Liver (tissue), 9 donors: ENCODE measurements around the gene EXOC2. TPM values are rescaled to one million over a fixed set of nuclear protein-coding genes. Genes with fewer than 3 reads are reported as not detected.

Experiments used
- DNase-seq: peaks from one replicate; pipeline ENCODE4 v3.0.0-alpha.2; 2017; ENCODE audit warnings: low spot score
- H3K27ac ChIP-seq, 2 donors: one replicate each; pipeline ENCODE4 v1.7.0; 2013; ENCODE audit warnings: inconsistent platforms in 2 of 2, low read length in 2 of 2, control low read depth in 1 of 2, low read depth in 1 of 2, mild to moderate bottlenecking in 1 of 2
- H3K27me3 ChIP-seq, 4 donors: one replicate each; pipeline versions ENCODE4 v1.6.1 to v1.7.0; 2013; ENCODE audit warnings: low read length in 3 of 4, inconsistent platforms in 1 of 4, mild to moderate bottlenecking in 1 of 4, moderate library complexity in 1 of 4; ENCODE audit not compliant: control insufficient read depth in 4 of 4, insufficient read depth in 4 of 4
- H3K36me3 ChIP-seq, 4 donors: one replicate each; pipeline versions ENCODE4 v1.6.1 to v1.7.0; 2013; ENCODE audit warnings: low read length in 3 of 4, mild to moderate bottlenecking in 3 of 4, low read depth in 1 of 4, moderate library complexity in 1 of 4; ENCODE audit not compliant: control insufficient read depth in 4 of 4, insufficient read depth in 3 of 4
- H3K4me1 ChIP-seq, 4 donors: one replicate each; pipeline versions ENCODE4 v1.6.1 to v1.7.0; 2013; ENCODE audit warnings: low read length in 3 of 4, mild to moderate bottlenecking in 3 of 4, moderate library complexity in 1 of 4; ENCODE audit not compliant: control insufficient read depth in 4 of 4, insufficient read depth in 4 of 4
- H3K4me3 ChIP-seq, 3 donors: one replicate each; pipeline versions ENCODE4 v1.6.1 to v1.7.0; 2013; ENCODE audit warnings: low read length in 3 of 3, control low read depth in 1 of 3, low read depth in 1 of 3, mild to moderate bottlenecking in 1 of 3
- H3K9ac ChIP-seq, 2 donors: one replicate each; pipeline ENCODE4 v1.7.0; 2013; ENCODE audit warnings: low read length in 2 of 2, mild to moderate bottlenecking in 2 of 2, moderate library complexity in 2 of 2, control low read depth in 1 of 2, low read depth in 1 of 2
- H3K9me3 ChIP-seq, 4 donors: one replicate each; pipeline versions ENCODE4 v1.6.1 to v1.7.0; 2013; ENCODE audit warnings: low read length in 3 of 4; ENCODE audit not compliant: control insufficient read depth in 4 of 4
- ATF3 ChIP-seq: IDR thresholded peaks from 2 replicates; pipeline ENCODE4 v1.6.1; 2016; ENCODE audit warnings: antibody characterized with exemption
- CTCF ChIP-seq: fragments of 150-350 bp; IDR thresholded peaks from 2 replicates; pipeline ENCODE4 v1.5.1; 2017; ENCODE audit warnings: improper control_type of control experiment, low read depth, low read length; ENCODE audit not compliant: missing input control
- EGR1 ChIP-seq, 2 donors: IDR thresholded peaks; 2 replicates each; pipeline ENCODE4 v1.6.1; 2016 to 2018; ENCODE audit warnings: antibody characterized with exemption in 2 of 2, low read depth in 2 of 2
- FOXA1 ChIP-seq: IDR thresholded peaks from 2 replicates; pipeline ENCODE4 v1.6.1; 2016; ENCODE audit warnings: antibody characterized with exemption
- FOXA2 ChIP-seq: IDR thresholded peaks from 2 replicates; pipeline ENCODE4 v1.6.1; 2016; ENCODE audit warnings: antibody characterized with exemption
- GABPA ChIP-seq, 2 donors: IDR thresholded peaks in 1 of 2; conservative IDR thresholded peaks in 1 of 2; 2 replicates each; pipeline ENCODE4 v1.6.1; 2016; ENCODE audit warnings: antibody characterized with exemption in 2 of 2, mild to moderate bottlenecking in 1 of 2, moderate library complexity in 1 of 2
- HNF4A ChIP-seq, 2 donors: conservative IDR thresholded peaks; 2 replicates each; pipeline ENCODE4 v1.6.1; 2016; ENCODE audit warnings: antibody characterized with exemption in 2 of 2, mild to moderate bottlenecking in 2 of 2
- HNF4G ChIP-seq: IDR thresholded peaks from 2 replicates; pipeline ENCODE4 v1.6.1; 2016; ENCODE audit warnings: antibody characterized with exemption
- JUND ChIP-seq, 2 donors: IDR thresholded peaks; 2 replicates each; pipeline ENCODE4 v1.6.1; 2016; ENCODE audit warnings: antibody characterized with exemption in 2 of 2
- MAX ChIP-seq: IDR thresholded peaks from 2 replicates; pipeline ENCODE4 v1.6.1; 2016; ENCODE audit warnings: antibody characterized with exemption
- RAD21 ChIP-seq, 2 donors: IDR thresholded peaks; 2 replicates each; pipeline ENCODE4 v1.6.1; 2016; ENCODE audit warnings: antibody characterized with exemption in 2 of 2, mild to moderate bottlenecking in 2 of 2
- REST ChIP-seq: IDR thresholded peaks from 2 replicates; pipeline ENCODE4 v1.6.1; 2016; ENCODE audit warnings: antibody characterized with exemption, mild to moderate bottlenecking
- TAF1 ChIP-seq: conservative IDR thresholded peaks from 2 replicates; pipeline ENCODE4 v1.6.1; 2016; ENCODE audit warnings: antibody characterized with exemption, mild to moderate bottlenecking
- ZBTB33 ChIP-seq: IDR thresholded peaks from 2 replicates; pipeline ENCODE4 v1.6.1; 2016; ENCODE audit warnings: antibody characterized with exemption
- WGBS: extraction: QIAGEN DNeasy Blood & Tissue Kit; methylation state at CpG from one replicate; pipeline ENCODE4 v1.1.7; 2013; 5-methylcytosine and 5-hydroxymethylcytosine counted together
- polyA plus RNA-seq, 2 donors: library from polyadenylated mRNA; stranded (reverse) in 1 of 2; unstranded in 1 of 2; fragments of 200-250 nt in 1 of 2; fragments of >200 nt in 1 of 2; fragmentation: Nextera tagmentation in 1 of 2; extraction: Ambion mirVana in 1 of 2; gene quantifications; one replicate each; pipeline versions ENCODE4 v1.2.1 to v1.2.3, GENCODE V29; 2013 to 2015
- total RNA-seq, 2 donors: library from RNA; depleted of rRNA; stranded (reverse); fragments of >200 nt; gene quantifications; one replicate each; pipeline ENCODE4 v1.2.3, GENCODE V29; 2014
- donor health status: healthy.
- donor health status: healthy.
- donor health status: healthy.
- donor health status: healthy.
- donor health status: healthy.

Gene EXOC2
- total and polyA plus RNA-seq, 4 donors: 6.7 to 15.3 (median 9.2) TPM

- TF ChIP-seq ZBTB33 (no peak), HNF4A (conservative IDR thresholded peaks at IDR 0.05) (no peak)
Observed at GRCh38 chr6:621931-622330, 71.0 kb downstream of the EXOC2 start (continued).

- Histone ChIP-seq H3K9ac (no peak overlapping the region), H3K36me3 (peaks cover 0 to 6% (median 4%) of the 10 kb centered on the region in 4 donors), H3K4me1 (no peaks in the 10 kb centered on the region), H3K27ac (no peak overlapping the region), H3K4me3 (no peak overlapping the region), H3K9me3 (no peaks in the 10 kb centered on the region), H3K27me3 (no peaks in the 10 kb centered on the region)
- DNase-seq: no peak
- WGBS: 96% methylated on average over 4 of the region's 4 CpGs
- no peak for TF ChIP-seq RAD21 (IDR thresholded peaks at IDR 0.05)
- no peak for TF ChIP-seq MAX
- no peak for TF ChIP-seq HNF4A (conservative IDR thresholded peaks at IDR 0.05)
- TF ChIP-seq JUND (IDR thresholded peaks at IDR 0.05): no peak
- TF ChIP-seq ZBTB33: no peak
- no peak for TF ChIP-seq FOXA1
- no peak for TF ChIP-seq ATF3
- TF ChIP-seq HNF4G: no peak
- no peak for TF ChIP-seq CTCF
Observed at GRCh38 chr6:620950-621349, 72.0 kb downstream of the EXOC2 start.

- no peak overlapping the region for H3K4me3 ChIP-seq
- DNase-seq: no peak
- WGBS: 96% methylated on average over 11 of the region's 11 CpGs
- H3K4me1 ChIP-seq: no peaks in the 10 kb centered on the region
- H3K36me3 ChIP-seq: peaks cover 0 to 6% (median 4%) of the 10 kb centered on the region in 4 donors
- no peak overlapping the region for H3K27ac ChIP-seq
- TF ChIP-seq FOXA2 (no peak), REST (no peak), HNF4G (no peak), TAF1 (no peak), GABPA (IDR thresholded peaks at IDR 0.05 in 1 of 2, conservative IDR thresholded peaks at IDR 0.05 in 1 of 2) (no peak), FOXA1 (no peak), HNF4A (conservative IDR thresholded peaks at IDR 0.05) (no peak), CTCF (no peak), RAD21 (IDR thresholded peaks at IDR 0.05) (no peak), EGR1 (IDR thresholded peaks at IDR 0.05; ENCODE audit: low read depth in 2 of 2) (no peak), MAX (no peak), ATF3 (no peak)
- no peak overlapping the region for H3K9ac ChIP-seq
- no peaks in the 10 kb centered on the region for H3K9me3 ChIP-seq
- no peaks in the 10 kb centered on the region for H3K27me3 ChIP-seq
Observed at GRCh38 chr6:620166-620565, 72.8 kb downstream of the EXOC2 start.
